Mononuclear cell (primary cell): ENCODE measurements around the gene NTN5. TPM values are rescaled to one million over a fixed set of nuclear protein-coding genes. Genes with fewer than 3 reads are reported as not detected.
"Not testable (repeated sequence)": the region's sequence is repeated elsewhere in the genome, so short reads cannot be mapped to it uniquely, and the experiment has no call there.

Experiments
- H3K27me3 ChIP-seq: 2 replicates; pipeline ENCODE4 v1.6.0; 2011; ENCODE audit warnings: low read length, control low read depth; ENCODE audit not compliant: insufficient read depth
- H3K4me1 ChIP-seq: 2 replicates; pipeline ENCODE4 v1.5.1; 2011; ENCODE audit warnings: mild to moderate bottlenecking, low read length, control low read depth; ENCODE audit not compliant: insufficient read depth
- H3K4me3 ChIP-seq: 2 replicates; pipeline ENCODE4 v1.5.1; 2011; ENCODE audit warnings: mild to moderate bottlenecking, low read length, moderate library complexity
- H3K9me3 ChIP-seq: 2 replicates; pipeline ENCODE4 v1.5.1; 2011; ENCODE audit warnings: low read depth, mild to moderate bottlenecking, control low read depth, low read length
- total RNA-seq: library from RNA; depleted of rRNA; stranded (reverse); fragments of >200 nt; gene quantifications from one replicate; pipeline ENCODE4 v1.2.3, GENCODE V29; 2012

The NTN5 gene
- 0.63 TPM for total RNA-seq

GRCh38 chr19:48672994-48673393 is at the start of gene NTN5:
TSS of gene NTN5 (minus strand) at chr19:48673017. CDS start at chr19:48670986, 2,031 bp downstream.
- H3K27me3 ChIP-seq, result no peaks in the 10 kb centered on the region
- no peak within 1 kb of the TSS for H3K4me3 ChIP-seq
- peaks cover 5% of the 10 kb centered on the region for H3K4me1 ChIP-seq
- no peaks in the 10 kb centered on the region for H3K9me3 ChIP-seq

GRCh38 chr19:48722196-48722708 is 49.4 kb upstream of the NTN5 start:
- H3K4me3 ChIP-seq, result no peak overlapping the region
- peaks cover 29% of the 10 kb centered on the region for H3K4me1 ChIP-seq
- no peaks in the 10 kb centered on the region for H3K27me3 ChIP-seq
- no peaks in the 10 kb centered on the region for H3K9me3 ChIP-seq

GRCh38 chr19:48720613-48721296 is 47.9 kb upstream of the NTN5 start:
- H3K4me3 ChIP-seq, result peak overlapping the region; percentile 45
- no peaks in the 10 kb centered on the region for H3K27me3 ChIP-seq
- no peaks in the 10 kb centered on the region for H3K9me3 ChIP-seq
- H3K4me1 ChIP-seq, result peaks cover 17% of the 10 kb centered on the region

- Histone ChIP-seq H3K4me1 (peaks cover 12% of the 10 kb centered on the region), H3K27me3 (no peaks in the 10 kb centered on the region), H3K4me3 (no peak overlapping the region), H3K9me3 (no peaks in the 10 kb centered on the region)
Measured at GRCh38 chr19:48720251-48720612, 47.4 kb upstream of the NTN5 start.

- peaks cover 16% of the 10 kb centered on the region for H3K4me1 ChIP-seq
- no peaks in the 10 kb centered on the region for H3K27me3 ChIP-seq
- H3K9me3 ChIP-seq, result no peaks in the 10 kb centered on the region
- peak within 1 kb of the TSS; percentile 45 for H3K4me3 ChIP-seq
Measured at GRCh38 chr19:48719263-48720171, 46.7 kb upstream of the NTN5 start, which contains the start of gene MAMSTR. TSS of gene MAMSTR (minus strand) at chr19:48719725. CDS start at chr19:48719031, 694 bp downstream.

- Histone ChIP-seq H3K27me3 (no peaks in the 10 kb centered on the region), H3K4me1 (peaks cover 18% of the 10 kb centered on the region), H3K9me3 (no peaks in the 10 kb centered on the region), H3K4me3 (no peak overlapping the region)
Measured at GRCh38 chr19:48718711-48719231, 46.0 kb upstream of the NTN5 start.

- H3K9me3 ChIP-seq, H3K4me3 ChIP-seq, H3K27me3 ChIP-seq: not testable (repeated sequence)
- H3K4me1 ChIP-seq, result peaks cover 24% of the 10 kb centered on the region
Measured at GRCh38 chr19:48718106-48718505, 45.3 kb upstream of the NTN5 start.

GRCh38 chr19:48716562-48717291 is 43.9 kb upstream of the NTN5 start:
- peaks cover 26% of the 10 kb centered on the region for H3K4me1 ChIP-seq
- no peak overlapping the region for H3K4me3 ChIP-seq
- H3K27me3 ChIP-seq, result no peaks in the 10 kb centered on the region
- no peaks in the 10 kb centered on the region for H3K9me3 ChIP-seq

- H3K4me1 ChIP-seq, result peaks cover 18% of the 10 kb centered on the region
Measured at GRCh38 chr19:48715681-48716171, 42.9 kb upstream of the NTN5 start.

GRCh38 chr19:48714759-48715675 is 42.2 kb upstream of the NTN5 start:
- Histone ChIP-seq H3K9me3 (no peaks in the 10 kb centered on the region), H3K4me1 (peaks cover 18% of the 10 kb centered on the region)

More at GRCh38 chr19:48715681-48716171, 42.9 kb upstream of the NTN5 start:
- no peaks in the 10 kb centered on the region for H3K9me3 ChIP-seq
- no peaks in the 10 kb centered on the region for H3K27me3 ChIP-seq
- no peak overlapping the region for H3K4me3 ChIP-seq

GRCh38 chr19:48713864-48714755 is 41.3 kb upstream of the NTN5 start:
- Histone ChIP-seq H3K4me3 (peak overlapping the region; percentile 53), H3K9me3 (no peaks in the 10 kb centered on the region), H3K4me1 (peaks cover 18% of the 10 kb centered on the region), H3K27me3 (no peaks in the 10 kb centered on the region)

More at GRCh38 chr19:48714759-48715675, 42.2 kb upstream of the NTN5 start:
- Histone ChIP-seq H3K4me3 (peak overlapping the region; percentile 53), H3K27me3 (no peaks in the 10 kb centered on the region)

GRCh38 chr19:48713041-48713863 is 40.4 kb upstream of the NTN5 start:
- Histone ChIP-seq H3K27me3 (no peaks in the 10 kb centered on the region), H3K9me3 (no peaks in the 10 kb centered on the region), H3K4me1 (peaks cover 18% of the 10 kb centered on the region), H3K4me3 (peak overlapping the region; percentile 53)
